Activated CD4-positive, alpha-beta T cell treated with anti-CD3 and anti-CD28 coated beads, Interleukin-2, amount 10 ng/mL, durations not matched to agents 7 days and 5 days (primary cell): Measurements from ENCODE around the gene TDG. TPM values are rescaled to one million over a fixed set of nuclear protein-coding genes. Genes with fewer than 3 reads are reported as not detected.

Experiments
- CTCF ChIA-PET: fragments of 350-600 bp; sonication (Branson Sonifier 250); formaldehyde crosslinking; loops from one replicate; lab custom pipeline; 2021; ENCODE audit warnings: antibody characterized with exemption; lab: Charles Lee
- POLR2A ChIA-PET: fragments of 350-600 bp; sonication (Branson Sonifier 250); formaldehyde crosslinking; loops from one replicate; lab custom pipeline; 2021; ENCODE audit warnings: antibody characterized with exemption; lab: Charles Lee
- DNase-seq: peaks from one replicate; pipeline ENCODE4 v3.0.0-alpha.2; 2020
- H3K27ac Mint-ChIP-seq: one replicate; pipeline ENCODE4 v1.8.0; 2021; ENCODE audit warnings: mild to moderate bottlenecking, moderate library complexity, mixed read lengths
- H3K27me3 Mint-ChIP-seq: one replicate; pipeline ENCODE4 v1.8.0; 2021; ENCODE audit warnings: mixed read lengths
- H3K36me3 Mint-ChIP-seq: one replicate; pipeline ENCODE4 v1.8.0; 2021; ENCODE audit warnings: low read depth, mixed read lengths
- H3K4me1 Mint-ChIP-seq: one replicate; pipeline ENCODE4 v1.8.0; 2021; ENCODE audit warnings: mixed read lengths
- H3K4me3 Mint-ChIP-seq: one replicate; pipeline ENCODE4 v1.8.0; 2021; ENCODE audit warnings: mild to moderate bottlenecking, moderate library complexity, mixed read lengths
- H3K9me3 Mint-ChIP-seq: one replicate; pipeline ENCODE4 v1.8.0; 2021; ENCODE audit warnings: mixed read lengths
- total RNA-seq, 2 experiments: library from RNA; stranded (reverse); gene quantifications; one replicate each; pipeline ENCODE4 v1.2.3, GENCODE V29; 2021

Gene TDG
- total RNA-seq, 2 experiments from 2014 or later: 33.2 to 35.0 TPM

GRCh38 chr12:103965255-103965589, 450 bp upstream of the TDG start:
- peak overlapping the region; percentile 92 for H3K4me3 Mint-ChIP-seq
- CTCF ChIA-PET: interaction anchor here (1.1 to 3.5 kb wide), 5 partner anchors 10 to 124 kb away, joined by 3 to 25 read pairs (median 4); partner anchors contain the start of genes HSP90B1 and NT5DC3
- no peak for DNase-seq
- peaks cover 46% of the 10 kb centered on the region for H3K4me1 Mint-ChIP-seq
- no peaks in the 10 kb centered on the region for H3K27me3 Mint-ChIP-seq
- no peaks in the 10 kb centered on the region for H3K9me3 Mint-ChIP-seq
- POLR2A ChIA-PET: interaction anchor here (0.7 to 2.0 kb wide), 3 partner anchors 9 to 401 kb away, joined by 3 to 7 read pairs (median 6); partner anchors contain the start of gene NFYB
- peak overlapping the region; percentile 98 for H3K27ac Mint-ChIP-seq
- H3K36me3 Mint-ChIP-seq: peaks cover 15% of the 10 kb centered on the region

GRCh38 chr12:103966736-103967135, 1.1 kb downstream of the TDG start:
- Mint-ChIP-seq H3K4me3 (peak overlapping the region; percentile 92), H3K36me3 (peaks cover 15% of the 10 kb centered on the region), H3K27ac (peak overlapping the region; percentile 98), H3K27me3 (no peaks in the 10 kb centered on the region), H3K4me1 (peaks cover 54% of the 10 kb centered on the region), H3K9me3 (no peaks in the 10 kb centered on the region)
- no peak for DNase-seq
- POLR2A ChIA-PET: interaction anchor here (1.7 to 2.0 kb wide), 2 partner anchors 10 to 171 kb away, joined by 6 to 7 read pairs; partner anchors contain the start of gene NFYB
- CTCF ChIA-PET: interaction anchor here (0.6 to 3.5 kb wide), 5 partner anchors 11 to 97 kb away, joined by 3 to 25 read pairs (median 4); partner anchors contain the start of gene HCFC2

GRCh38 chr12:103969391-103969790, 3.7 kb downstream of the TDG start:
- ChIA-PET POLR2A (no interaction called here), CTCF (interaction anchor here (1.4 kb wide), 1 partner anchor 69 kb away, joined by 4 read pairs; no protein-coding TSS in a partner anchor)
- no peak overlapping the region for H3K4me3 Mint-ChIP-seq
- no peaks in the 10 kb centered on the region for H3K27me3 Mint-ChIP-seq
- DNase-seq: no peak
- peaks cover 15% of the 10 kb centered on the region for H3K36me3 Mint-ChIP-seq
- peaks cover 58% of the 10 kb centered on the region for H3K4me1 Mint-ChIP-seq
- H3K9me3 Mint-ChIP-seq: no peaks in the 10 kb centered on the region
- H3K27ac Mint-ChIP-seq: no peak overlapping the region

- Mint-ChIP-seq H3K27me3 (no peaks in the 10 kb centered on the region), H3K4me1 (peaks cover 41% of the 10 kb centered on the region), H3K4me3 (no peak overlapping the region), H3K27ac (no peak overlapping the region), H3K36me3 (peaks cover 28% of the 10 kb centered on the region), H3K9me3 (no peaks in the 10 kb centered on the region)
- ChIA-PET POLR2A (no interaction called here), CTCF (interaction anchor here (0.7 to 1.6 kb wide), 2 partner anchors 11 to 135 kb away, joined by 3 to 8 read pairs; no protein-coding TSS in a partner anchor)
- no peak for DNase-seq
Measured at GRCh38 chr12:103973909-103974308, 8.2 kb downstream of the TDG start.

- Mint-ChIP-seq H3K4me1 (peaks cover 33% of the 10 kb centered on the region), H3K27me3 (no peaks in the 10 kb centered on the region), H3K9me3 (no peaks in the 10 kb centered on the region), H3K4me3 (no peak overlapping the region), H3K36me3 (peaks cover 31% of the 10 kb centered on the region), H3K27ac (peak overlapping the region; percentile 41)
- ChIA-PET POLR2A (no interaction called here), CTCF (no interaction called here)
- DNase-seq: no peak
Measured at GRCh38 chr12:103975368-103975767, 9.7 kb downstream of the TDG start.

- H3K27ac Mint-ChIP-seq: no peak overlapping the region
Measured at GRCh38 chr12:103978384-103978982, 12.8 kb downstream of the TDG start.

GRCh38 chr12:103986829-103987228, 21.2 kb downstream of the TDG start:
- Mint-ChIP-seq H3K27me3 (no peaks in the 10 kb centered on the region), H3K4me3 (no peak overlapping the region), H3K9me3 (no peaks in the 10 kb centered on the region), H3K27ac (no peak overlapping the region), H3K4me1 (no peaks in the 10 kb centered on the region), H3K36me3 (peaks cover 30% of the 10 kb centered on the region)
- POLR2A ChIA-PET: no interaction called here
- no peak for DNase-seq
- CTCF ChIA-PET: no interaction called here

More at GRCh38 chr12:103978384-103978982, 12.8 kb downstream of the TDG start:
- no peak for DNase-seq
- Mint-ChIP-seq H3K36me3 (peaks cover 43% of the 10 kb centered on the region), H3K4me3 (no peak overlapping the region), H3K4me1 (peaks cover 18% of the 10 kb centered on the region), H3K27me3 (no peaks in the 10 kb centered on the region), H3K9me3 (no peaks in the 10 kb centered on the region)
- ChIA-PET POLR2A (no interaction called here), CTCF (interaction anchor here (1.0 to 2.0 kb wide), 2 partner anchors 13 to 95 kb away, joined by 3 to 8 read pairs; partner anchors contain the start of gene TDG)

- POLR2A ChIA-PET: no interaction called here
- CTCF ChIA-PET: no interaction called here
Measured at GRCh38 chr12:103994235-103994634, 28.6 kb downstream of the TDG start.

GRCh38 chr12:103996595-103996994, 30.9 kb downstream of the TDG start:
- H3K4me3 Mint-ChIP-seq: no peak overlapping the region
- ChIA-PET CTCF (interaction anchor here (1.4 to 3.2 kb wide), 2 partner anchors 12 to 112 kb away, joined by 3 to 7 read pairs; no protein-coding TSS in a partner anchor), POLR2A (no interaction called here)
- no peak for DNase-seq
- no peak overlapping the region for H3K27ac Mint-ChIP-seq
- no peaks in the 10 kb centered on the region for H3K9me3 Mint-ChIP-seq
- H3K36me3 Mint-ChIP-seq: no peaks in the 10 kb centered on the region
- no peaks in the 10 kb centered on the region for H3K4me1 Mint-ChIP-seq
- peaks cover 39% of the 10 kb centered on the region for H3K27me3 Mint-ChIP-seq

More at GRCh38 chr12:103994235-103994634, 28.6 kb downstream of the TDG start:
- Mint-ChIP-seq H3K36me3 (peaks cover 6% of the 10 kb centered on the region), H3K4me1 (no peaks in the 10 kb centered on the region), H3K9me3 (no peaks in the 10 kb centered on the region), H3K4me3 (no peak overlapping the region), H3K27ac (no peak overlapping the region), H3K27me3 (peaks cover 20% of the 10 kb centered on the region)
- DNase-seq: no peak

- DNase-seq: no peak
- H3K9me3 Mint-ChIP-seq: no peaks in the 10 kb centered on the region
- H3K27ac Mint-ChIP-seq: no peak overlapping the region
- H3K27me3 Mint-ChIP-seq: peaks cover 39% of the 10 kb centered on the region
- ChIA-PET POLR2A (no interaction called here), CTCF (interaction anchor here (1.1 to 3.2 kb wide), 2 partner anchors 11 to 23 kb away, joined by 3 to 7 read pairs; no protein-coding TSS in a partner anchor)
- no peaks in the 10 kb centered on the region for H3K4me1 Mint-ChIP-seq
- H3K4me3 Mint-ChIP-seq: no peak overlapping the region
- no peaks in the 10 kb centered on the region for H3K36me3 Mint-ChIP-seq
Measured at GRCh38 chr12:103997286-103997900, 31.7 kb downstream of the TDG start.

GRCh38 chr12:103998976-103999375, 33.3 kb downstream of the TDG start:
- Mint-ChIP-seq H3K27me3 (peaks cover 48% of the 10 kb centered on the region), H3K9me3 (no peaks in the 10 kb centered on the region), H3K4me3 (no peak overlapping the region), H3K4me1 (no peaks in the 10 kb centered on the region), H3K36me3 (no peaks in the 10 kb centered on the region), H3K27ac (no peak overlapping the region)
- ChIA-PET POLR2A (no interaction called here), CTCF (interaction anchor here (3.2 kb wide), 1 partner anchor 10 kb away, joined by 7 read pairs; no protein-coding TSS in a partner anchor)
- no peak for DNase-seq

- peaks cover 52% of the 10 kb centered on the region for H3K27me3 Mint-ChIP-seq
- H3K4me3 Mint-ChIP-seq: no peak overlapping the region
- no peaks in the 10 kb centered on the region for H3K9me3 Mint-ChIP-seq
- DNase-seq: no peak
- no peaks in the 10 kb centered on the region for H3K4me1 Mint-ChIP-seq
- no peak overlapping the region for H3K27ac Mint-ChIP-seq
- ChIA-PET POLR2A (no interaction called here), CTCF (no interaction called here)
- no peaks in the 10 kb centered on the region for H3K36me3 Mint-ChIP-seq
Measured at GRCh38 chr12:104000807-104001434, 35.2 kb downstream of the TDG start.
